ENCODE measurements around the gene GEMIN4. TPM values are rescaled to one million over a fixed set of nuclear protein-coding genes. Genes with fewer than 3 reads are reported as not detected.
"Not testable (repeated sequence)": the region's sequence is repeated elsewhere in the genome, so short reads cannot be mapped to it uniquely, and the experiment has no call there.

The GEMIN4 gene
- polyA plus RNA-seq, 1 experiment = 9.3 TPM

- ChIA-PET POLR2A (interaction anchor here (0.7 kb wide), 1 partner anchor 106 kb away, joined by 4 read pairs; no protein-coding TSS in a partner anchor), CTCF (interaction anchor here (0.6 to 16.5 kb wide), 5 partner anchors 9 to 292 kb away, joined by 3 to 468 read pairs (median 5); a partner anchor contains a TSS)
- no peaks in the 10 kb centered on the region for H3K9me3 ChIP-seq (ENCODE audit: control insufficient read depth, insufficient read depth, low read length)
- H3K4me3 ChIP-seq (ENCODE audit: low read depth, low read length) = no peak overlapping the region
- H3K27me3 ChIP-seq (ENCODE audit: control insufficient read depth, insufficient read depth, low read length) = no peaks in the 10 kb centered on the region
- H3K27ac ChIP-seq (ENCODE audit: low read depth, low read length) = peak overlapping the region; percentile 21
- TF ChIP-seq CTCF (IDR thresholded peaks at IDR 0.05; ENCODE audit: low read depth, low read length) = no peak
- no peak for DNase-seq (ENCODE audit: low read depth, low spot score)
Measured at GRCh38 chr17:703081-703875, 48.8 kb downstream of the GEMIN4 start.

- no peak for DNase-seq (ENCODE audit: low read depth, low spot score)
- ChIA-PET CTCF (interaction anchor here (0.6 to 16.5 kb wide), 50 partner anchors 10 to 556 kb away, joined by 3 to 468 read pairs (median 5); partner anchors contain the start of genes RFLNB, TIMM22 and VPS53), POLR2A (interaction anchor here (0.6 to 1.8 kb wide), 2 partner anchors 141 to 289 kb away, joined by 3 to 9 read pairs; no protein-coding TSS in a partner anchor)
- no peaks in the 10 kb centered on the region for H3K27me3 ChIP-seq (ENCODE audit: control insufficient read depth, insufficient read depth, low read length)
- H3K4me3 ChIP-seq (ENCODE audit: low read depth, low read length) = no peak overlapping the region
- no peaks in the 10 kb centered on the region; the same call in 1 of the 2 replicates for H3K9me3 ChIP-seq (ENCODE audit: control insufficient read depth, insufficient read depth, low read length)
- peak; percentile 59 for TF ChIP-seq CTCF (IDR thresholded peaks at IDR 0.05; ENCODE audit: low read depth, low read length)
- no peak overlapping the region for H3K27ac ChIP-seq (ENCODE audit: low read depth, low read length)
Measured at GRCh38 chr17:700504-701094, 51.5 kb downstream of the GEMIN4 start.

GRCh38 chr17:699345-699744 lies 52.7 kb downstream of the GEMIN4 start:
- Histone ChIP-seq H3K27me3 (ENCODE audit: control insufficient read depth, insufficient read depth, low read length) (no peaks in the 10 kb centered on the region), H3K27ac (ENCODE audit: low read depth, low read length) (no peak overlapping the region), H3K4me3 (ENCODE audit: low read depth, low read length) (no peak overlapping the region), H3K9me3 (ENCODE audit: control insufficient read depth, insufficient read depth, low read length) (no peaks in the 10 kb centered on the region; the same call in 1 of the 2 replicates)
- no peak for DNase-seq (ENCODE audit: low read depth, low spot score)
- CTCF ChIA-PET = interaction anchor here (0.5 to 16.5 kb wide), 30 partner anchors 12 to 555 kb away, joined by 3 to 468 read pairs (median 5); partner anchors contain the start of gene VPS53
- POLR2A ChIA-PET = interaction anchor here (0.6 to 1.8 kb wide), 2 partner anchors 8 to 287 kb away, joined by 3 to 9 read pairs; no protein-coding TSS in a partner anchor
- TF ChIP-seq CTCF (IDR thresholded peaks at IDR 0.05; ENCODE audit: low read depth, low read length) = no peak

GRCh38 chr17:698096-698495 lies 54.0 kb downstream of the GEMIN4 start:
- CTCF ChIA-PET = interaction anchor here (0.5 to 16.5 kb wide), 4 partner anchors 265 to 312 kb away, joined by 4 to 468 read pairs (median 10); a partner anchor contains a TSS
- POLR2A ChIA-PET = interaction anchor here (0.6 kb wide), 1 partner anchor 177 kb away, joined by 3 read pairs; no protein-coding TSS in a partner anchor
- not testable (repeated sequence) for DNase-seq (ENCODE audit: low read depth, low spot score); H3K27me3 ChIP-seq (ENCODE audit: control insufficient read depth, insufficient read depth, low read length); H3K27ac ChIP-seq (ENCODE audit: low read depth, low read length); H3K9me3 ChIP-seq (ENCODE audit: control insufficient read depth, insufficient read depth, low read length); H3K4me3 ChIP-seq (ENCODE audit: low read depth, low read length)

GRCh38 chr17:697682-698081 lies 54.4 kb downstream of the GEMIN4 start:
- H3K9me3 ChIP-seq (ENCODE audit: control insufficient read depth, insufficient read depth, low read length) = no peaks in the 10 kb centered on the region; the same call in 1 of the 2 replicates
- ChIA-PET CTCF (interaction anchor here (16.5 kb wide), 1 partner anchor 286 kb away, joined by 468 read pairs; a partner anchor contains a TSS), POLR2A (interaction anchor here (0.9 kb wide), 1 partner anchor 148 kb away, joined by 4 read pairs; no protein-coding TSS in a partner anchor)
- no peak overlapping the region for H3K27ac ChIP-seq (ENCODE audit: low read depth, low read length)
- H3K27me3 ChIP-seq (ENCODE audit: control insufficient read depth, insufficient read depth, low read length) = no peaks in the 10 kb centered on the region
- no peak overlapping the region for H3K4me3 ChIP-seq (ENCODE audit: low read depth, low read length)
- no peak for DNase-seq (ENCODE audit: low read depth, low spot score)
- TF ChIP-seq CTCF (IDR thresholded peaks at IDR 0.05; ENCODE audit: low read depth, low read length) = no peak

All from AG04450 (cell line).